ENCODE data around the gene SAXO1.

DNA sequence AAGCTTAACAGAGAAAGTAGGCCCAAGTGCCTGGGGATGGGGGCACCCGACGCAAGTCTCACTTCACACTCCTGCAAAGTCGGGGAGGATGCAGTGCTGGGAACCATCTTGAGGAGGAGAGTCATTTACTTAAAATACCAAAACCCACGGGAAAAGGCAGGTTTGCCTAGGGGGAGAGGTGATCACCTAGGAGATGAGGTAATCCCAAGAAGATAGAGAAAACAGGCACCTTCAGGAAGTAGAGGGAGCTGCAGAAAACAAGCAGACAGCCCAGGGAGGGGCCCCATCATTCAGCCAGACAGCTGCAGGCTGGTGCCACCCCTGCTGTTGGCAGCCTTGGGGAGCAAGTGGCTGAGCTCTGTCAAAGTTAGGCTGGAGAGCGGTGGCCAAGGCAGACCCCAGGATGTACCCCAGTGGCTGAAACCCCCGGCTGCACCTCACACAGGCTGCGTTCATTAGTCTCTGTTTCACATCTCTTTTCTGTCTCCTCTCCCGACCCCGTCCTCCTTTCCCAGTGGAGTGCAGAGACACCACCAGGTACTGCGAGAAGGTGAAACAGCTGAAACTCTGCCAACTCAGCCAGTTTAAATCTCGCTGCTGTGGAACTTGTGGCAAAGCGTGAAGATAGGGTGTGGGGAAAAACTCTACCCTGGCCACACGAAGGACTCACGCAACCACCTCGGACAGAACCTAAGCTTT is 124.9 kb downstream of the SAXO1 start:
- TF ChIP-seq POLR2A (IDR thresholded peaks at IDR 0.05; ENCODE audit: low read length) = no peak
- no peak for TF ChIP-seq GATA1 (IDR thresholded peaks at IDR 0.05; ENCODE audit: low read depth, low read length)

Measured in erythroblast (primary cell).